Large intestine (tissue), 3 donors: ENCODE results near the gene AQP12A. TPM values are rescaled to one million over a fixed set of nuclear protein-coding genes. Genes with fewer than 3 reads are reported as not detected.
"Not testable (repeated sequence)": the region's sequence is repeated elsewhere in the genome, so short reads cannot be mapped to it uniquely, and the experiment has no call there.

Experiments
- DNase-seq, 2 donors: peaks; one replicate each; pipeline versions ENCODE4 v3.0.0 to v3.0.0-alpha.2; 2013
- H3K27ac ChIP-seq: one replicate; pipeline ENCODE4 v1.5.1; 2013; ENCODE audit warnings: low read length
- H3K27me3 ChIP-seq: 2 replicates; pipeline ENCODE4 v1.6.1; 2013; ENCODE audit warnings: low read length; ENCODE audit not compliant: control insufficient read depth, insufficient read depth
- H3K36me3 ChIP-seq: 2 replicates; pipeline ENCODE4 v1.6.1; 2013; ENCODE audit warnings: low read length; ENCODE audit not compliant: control insufficient read depth, insufficient read depth
- H3K4me1 ChIP-seq: one replicate; pipeline ENCODE4 v1.6.1; 2013; ENCODE audit warnings: low read length; ENCODE audit not compliant: control insufficient read depth, insufficient read depth
- H3K4me3 ChIP-seq: one replicate; pipeline ENCODE4 v1.5.1; 2013; ENCODE audit warnings: low read length
- H3K9me3 ChIP-seq: one replicate; pipeline ENCODE4 v1.6.1; 2013; ENCODE audit warnings: mild to moderate bottlenecking, low read depth, low read length, moderate library complexity; ENCODE audit not compliant: control insufficient read depth
- WGBS: methylation state at CpG from one replicate; pipeline ENCODE4 v1.1.5; 2013; ENCODE audit warnings: low lambda C conversion rate; ENCODE audit not compliant: insufficient coverage; 5-methylcytosine and 5-hydroxymethylcytosine counted together
- polyA plus RNA-seq: library from polyadenylated mRNA; unstranded; fragments of 120-200 nt; gene quantifications from one replicate; pipeline ENCODE4 v1.2.1, GENCODE V29; 2013

The AQP12A gene
- polyA plus RNA-seq, 1 donor: 5.0 TPM

GRCh38 chr2:240699835-240700234, 8.2 kb downstream of the AQP12A start:
- WGBS: no CpG with 5 or more reads among the region's 8 CpGs
- not testable (repeated sequence) for DNase-seq

GRCh38 chr2:240700616-240701015, 8.9 kb downstream of the AQP12A start:
- H3K4me3 ChIP-seq, H3K36me3 ChIP-seq, H3K4me1 ChIP-seq, H3K27ac ChIP-seq, H3K9me3 ChIP-seq, DNase-seq: not testable (repeated sequence)
- WGBS: no CpG with 5 or more reads among the region's 21 CpGs
- peaks cover 14% of the 10 kb centered on the region for H3K27me3 ChIP-seq

More at GRCh38 chr2:240699835-240700234, 8.2 kb downstream of the AQP12A start:
- H3K27ac ChIP-seq, H3K36me3 ChIP-seq, H3K4me1 ChIP-seq, H3K9me3 ChIP-seq, H3K4me3 ChIP-seq: not testable (repeated sequence)
- peaks cover 14% of the 10 kb centered on the region for H3K27me3 ChIP-seq

- Histone ChIP-seq H3K9me3 (no peaks in the 10 kb centered on the region), H3K4me1 (no peaks in the 10 kb centered on the region), H3K27ac (no peak overlapping the region), H3K27me3 (peaks cover 14% of the 10 kb centered on the region), H3K36me3 (no peaks in the 10 kb centered on the region), H3K4me3 (no peak overlapping the region)
- WGBS: no CpG with 5 or more reads among the region's 67 CpGs
- no peak for DNase-seq
Measured at GRCh38 chr2:240701091-240701735, 9.5 kb downstream of the AQP12A start.

GRCh38 chr2:240701736-240702639, 10.3 kb downstream of the AQP12A start:
- DNase-seq: no peak
- no peaks in the 10 kb centered on the region for H3K36me3 ChIP-seq
- H3K4me1 ChIP-seq: no peaks in the 10 kb centered on the region
- H3K9me3 ChIP-seq: no peaks in the 10 kb centered on the region
- peaks cover 14% of the 10 kb centered on the region for H3K27me3 ChIP-seq
- H3K27ac ChIP-seq: no peak overlapping the region
- WGBS: no CpG with 5 or more reads among the region's 30 CpGs
- H3K4me3 ChIP-seq: no peak overlapping the region

- H3K36me3 ChIP-seq: no peaks in the 10 kb centered on the region
- H3K4me3 ChIP-seq: no peak overlapping the region
- no peaks in the 10 kb centered on the region for H3K9me3 ChIP-seq
- no peak for DNase-seq
- peaks cover 14% of the 10 kb centered on the region for H3K27me3 ChIP-seq
- H3K27ac ChIP-seq: no peak overlapping the region
- H3K4me1 ChIP-seq: no peaks in the 10 kb centered on the region
- WGBS: 82% methylated on average over 3 of the region's 9 CpGs
Measured at GRCh38 chr2:240702640-240703011, 11.0 kb downstream of the AQP12A start.

GRCh38 chr2:240703417-240704341, 12.0 kb downstream of the AQP12A start:
- Histone ChIP-seq H3K4me3 (no peak overlapping the region), H3K27me3 (peaks cover 14% of the 10 kb centered on the region), H3K9me3 (no peaks in the 10 kb centered on the region), H3K36me3 (no peaks in the 10 kb centered on the region), H3K4me1 (no peaks in the 10 kb centered on the region), H3K27ac (no peak overlapping the region)
- WGBS: no CpG with 5 or more reads among the region's 18 CpGs
- no peak for DNase-seq

- no peak overlapping the region for H3K4me3 ChIP-seq
- H3K36me3 ChIP-seq: no peaks in the 10 kb centered on the region
- no peak overlapping the region for H3K27ac ChIP-seq
- no peak for DNase-seq
- H3K4me1 ChIP-seq: no peaks in the 10 kb centered on the region
- H3K27me3 ChIP-seq: peaks cover 14% of the 10 kb centered on the region
- WGBS: no CpG with 5 or more reads among the region's 19 CpGs
- no peaks in the 10 kb centered on the region for H3K9me3 ChIP-seq
Measured at GRCh38 chr2:240704651-240705050, 13.0 kb downstream of the AQP12A start.

- H3K9me3 ChIP-seq: no peaks in the 10 kb centered on the region
- H3K36me3 ChIP-seq: no peaks in the 10 kb centered on the region
- no peak for DNase-seq
- no peak overlapping the region for H3K4me3 ChIP-seq
- H3K27ac ChIP-seq: no peak overlapping the region
- H3K4me1 ChIP-seq: no peaks in the 10 kb centered on the region
- WGBS: 90% methylated on average over 3 of the region's 12 CpGs
- H3K27me3 ChIP-seq: peaks cover 14% of the 10 kb centered on the region
Measured at GRCh38 chr2:240705204-240705791, 13.6 kb downstream of the AQP12A start.

GRCh38 chr2:240707043-240707756, 15.5 kb downstream of the AQP12A start:
- no peak overlapping the region for H3K4me3 ChIP-seq
- no peak overlapping the region for H3K27ac ChIP-seq
- H3K9me3 ChIP-seq: no peaks in the 10 kb centered on the region
- no peaks in the 10 kb centered on the region for H3K36me3 ChIP-seq
- no peak for DNase-seq
- no peaks in the 10 kb centered on the region for H3K4me1 ChIP-seq
- 100% methylated on average over 1 of the region's 15 CpGs for whole genome bisulfite sequencing
- H3K27me3 ChIP-seq: peaks cover 14% of the 10 kb centered on the region
